CD4-positive, alpha-beta T cell treated with Interleukin-4 for 4 hours (primary cell): ENCODE measurements around the gene RICTOR.
A peak's percentile ranks its signal among the peaks of the same experiment; 100 is the strongest.

Source experiments
- DNase-seq: peaks from one replicate; pipeline ENCODE4 v3.0.0-alpha.2; 2020

The RICTOR gene

GRCh38 chr5:38929838-38930237 is 144.4 kb downstream of the RICTOR start:
- no peak for DNase-seq

GRCh38 chr5:38927470-38927869 is 146.7 kb downstream of the RICTOR start:
- DNase-seq = no peak

GRCh38 chr5:38926121-38926520 is 148.1 kb downstream of the RICTOR start:
- DNase-seq = no peak

GRCh38 chr5:38925154-38925925 is 148.9 kb downstream of the RICTOR start:
- no peak for DNase-seq

- DNase-seq = no peak
Measured at GRCh38 chr5:38923661-38924451, 150.3 kb downstream of the RICTOR start.

GRCh38 chr5:38922199-38922598 is 152.0 kb downstream of the RICTOR start:
- DNase-seq = peak; percentile 40

- no peak for DNase-seq
Measured at GRCh38 chr5:38921174-38921573, 153.0 kb downstream of the RICTOR start.

GRCh38 chr5:38916802-38917201 is 157.4 kb downstream of the RICTOR start:
- no peak for DNase-seq

GRCh38 chr5:38913714-38914113 is 160.5 kb downstream of the RICTOR start:
- DNase-seq = no peak

- no peak for DNase-seq
Measured at GRCh38 chr5:38911933-38912332, 162.3 kb downstream of the RICTOR start.

- no peak for DNase-seq
Measured at GRCh38 chr5:38906503-38906902, 167.7 kb downstream of the RICTOR start.

- no peak for DNase-seq
Measured at GRCh38 chr5:38905516-38905915, 168.7 kb downstream of the RICTOR start.

- no peak for DNase-seq
Measured at GRCh38 chr5:38899936-38900335, 174.3 kb downstream of the RICTOR start.

GRCh38 chr5:38896760-38897159 is 177.4 kb downstream of the RICTOR start:
- no peak for DNase-seq

GRCh38 chr5:38892363-38892762 is 181.8 kb downstream of the RICTOR start:
- DNase-seq = no peak

- no peak for DNase-seq
Measured at GRCh38 chr5:38891563-38891962, 182.6 kb downstream of the RICTOR start.

GRCh38 chr5:38889424-38889823 is 184.8 kb downstream of the RICTOR start:
- no peak for DNase-seq

- no peak for DNase-seq
Measured at GRCh38 chr5:38888041-38888440, 186.2 kb downstream of the RICTOR start.
